ENCODE results near the gene ACTN2. TPM values are rescaled to one million over a fixed set of nuclear protein-coding genes. Genes with fewer than 3 reads are reported as not detected.

ACTN2 gene
- total and polyA plus RNA-seq, 3 donors from 2014 or later = 27.0 to 54.9 (median 39.8) TPM

- Histone ChIP-seq H3K27me3 (no peaks in the 10 kb centered on the region), H3K27ac (no peak overlapping the region), H3K4me1 (no peaks in the 10 kb centered on the region), H3K9me3 (no peaks in the 10 kb centered on the region), H3K36me3 (ENCODE audit: low read depth, missing control alignments) (no peaks in the 10 kb centered on the region), H3K4me3 (no peak overlapping the region)
- intact Hi-C loops (cut with DNase I; ENCODE audit: low total_unique reads) = no loop called here
- no peak for DNase-seq
- WGBS, 2 donors = 46 to 47% methylated on average over 6 of the region's 6 CpGs
- no peak for TF ChIP-seq CTCF (IDR thresholded peaks at IDR 0.05)
- TF ChIP-seq POLR2A (IDR thresholded peaks at IDR 0.05) = no peak
These were observed 13.1 kb downstream of the ACTN2 start for GRCh38 chr1:236699366-236699765.

GRCh38 chr1:236700903-236701302 is 14.6 kb downstream of the ACTN2 start:
- WGBS, 2 donors = 66 to 69% methylated on average over 2 of the region's 2 CpGs
- no peak overlapping the region for H3K27ac ChIP-seq

GRCh38 chr1:236701782-236702181 is 15.5 kb downstream of the ACTN2 start:
- H3K4me3 ChIP-seq = no peak overlapping the region
- intact Hi-C loops (cut with DNase I; ENCODE audit: low total_unique reads) = no loop called here
- TF ChIP-seq CTCF (IDR thresholded peaks at IDR 0.05) (no peak), POLR2A (IDR thresholded peaks at IDR 0.05) (no peak)
- H3K36me3 ChIP-seq (ENCODE audit: low read depth, missing control alignments) = no peaks in the 10 kb centered on the region
- WGBS, 2 donors = 82 to 88% methylated on average over 3 of the region's 3 CpGs
- no peaks in the 10 kb centered on the region for H3K4me1 ChIP-seq
- no peak for DNase-seq
- H3K27ac ChIP-seq = no peak overlapping the region
- no peaks in the 10 kb centered on the region for H3K9me3 ChIP-seq
- H3K27me3 ChIP-seq = no peaks in the 10 kb centered on the region

More at GRCh38 chr1:236700903-236701302, 14.6 kb downstream of the ACTN2 start:
- intact Hi-C loops (cut with DNase I; ENCODE audit: low total_unique reads) = no loop called here
- DNase-seq = no peak
- TF ChIP-seq POLR2A (IDR thresholded peaks at IDR 0.05) (no peak), CTCF (IDR thresholded peaks at IDR 0.05) (no peak)
- no peak overlapping the region for H3K4me3 ChIP-seq
- H3K27me3 ChIP-seq = no peaks in the 10 kb centered on the region
- no peaks in the 10 kb centered on the region for H3K9me3 ChIP-seq
- no peaks in the 10 kb centered on the region for H3K4me1 ChIP-seq
- H3K36me3 ChIP-seq (ENCODE audit: low read depth, missing control alignments) = no peaks in the 10 kb centered on the region

GRCh38 chr1:236702791-236703394 is 16.6 kb downstream of the ACTN2 start:
- no peaks in the 10 kb centered on the region for H3K4me1 ChIP-seq
- no peaks in the 10 kb centered on the region for H3K27me3 ChIP-seq
- no peaks in the 10 kb centered on the region for H3K36me3 ChIP-seq (ENCODE audit: low read depth, missing control alignments)
- TF ChIP-seq POLR2A (IDR thresholded peaks at IDR 0.05) (no peak), CTCF (IDR thresholded peaks at IDR 0.05) (no peak)
- no peak for DNase-seq
- no peak overlapping the region for H3K27ac ChIP-seq
- no peaks in the 10 kb centered on the region for H3K9me3 ChIP-seq
- no peak overlapping the region for H3K4me3 ChIP-seq
- WGBS, 2 donors = 83 to 87% methylated on average over 3 of the region's 3 CpGs
- intact Hi-C loops (cut with DNase I; ENCODE audit: low total_unique reads) = no loop called here

- intact Hi-C loops (cut with DNase I; ENCODE audit: low total_unique reads) = no loop called here
- 63 to 82% methylated on average over 1 of the region's 1 CpG for WGBS, 2 donors
- no peak overlapping the region for H3K4me3 ChIP-seq
- H3K36me3 ChIP-seq (ENCODE audit: low read depth, missing control alignments) = no peaks in the 10 kb centered on the region
- no peak for TF ChIP-seq POLR2A (IDR thresholded peaks at IDR 0.05)
- no peak for TF ChIP-seq CTCF (IDR thresholded peaks at IDR 0.05)
- no peak for DNase-seq
- no peaks in the 10 kb centered on the region for H3K9me3 ChIP-seq
- H3K27ac ChIP-seq = no peak overlapping the region
- no peaks in the 10 kb centered on the region for H3K27me3 ChIP-seq
- no peaks in the 10 kb centered on the region for H3K4me1 ChIP-seq
These were observed 19.5 kb downstream of the ACTN2 start for GRCh38 chr1:236705771-236706170.

All from testis (tissue), 3 donors.